Gastrocnemius medialis (tissue), 4 donors: ENCODE measurements around the gene INTS15. TPM values are rescaled to one million over a fixed set of nuclear protein-coding genes. Genes with fewer than 3 reads are reported as not detected.
"Not testable (repeated sequence)": the region's sequence is repeated elsewhere in the genome, so short reads cannot be mapped to it uniquely, and the experiment has no call there.

ENCODE experiments used
- ATAC-seq, 2 donors: fragments of 150-250 bp; one replicate each; pipeline ENCODE4 v1.9.1; 2016
- DNase-seq, 2 donors: peaks; one replicate each; pipeline ENCODE4 v3.0.0-alpha.2; 2019
- H3K27ac ChIP-seq, 4 donors: fragments of 200-600 bp; sonication (generic); 1 replicate in 1 of 4; 2 replicates in 3 of 4; pipeline ENCODE4 v1.5.1; 2016 to 2018; ENCODE audit warnings: mild to moderate bottlenecking in 2 of 4, moderate library complexity in 1 of 4
- H3K27me3 ChIP-seq, 3 donors: fragments of 200-600 bp; sonication (generic) in 2 of 3; 1 replicate in 1 of 3; 2 replicates in 2 of 3; pipeline versions ENCODE4 v1.5.1 to v1.6.0; 2016 to 2019; ENCODE audit warnings: mild to moderate bottlenecking in 1 of 3, moderate library complexity in 1 of 3
- H3K36me3 ChIP-seq, 2 donors: fragments of 200-600 bp; sonication (generic) in 1 of 2; one replicate each; pipeline ENCODE4 v1.5.1; 2017 to 2018
- H3K4me1 ChIP-seq, 2 donors: fragments of 200-600 bp; sonication (generic) in 1 of 2; one replicate each; pipeline ENCODE4 v1.5.1; 2016 to 2017; ENCODE audit warnings: mild to moderate bottlenecking in 2 of 2
- H3K4me3 ChIP-seq, 4 donors: fragments of 200-600 bp; sonication (generic) in 3 of 4; 1 replicate in 1 of 4; 2 replicates in 3 of 4; pipeline ENCODE4 v1.5.1; 2016 to 2019; ENCODE audit warnings: mild to moderate bottlenecking in 2 of 4
- H3K9me3 ChIP-seq, 3 donors: fragments of 200-600 bp; sonication (generic) in 2 of 3; 1 replicate in 1 of 3; 2 replicates in 2 of 3; pipeline ENCODE4 v1.5.1; 2016 to 2019
- CTCF ChIP-seq, 5 experiments: fragments of 450-650 bp in 3 of 5; fragments of 200-600 bp in 2 of 5; sonication (generic) in 2 of 5; IDR thresholded peaks in 4 of 5; conservative IDR thresholded peaks in 1 of 5; 1 replicate in 4 of 5; 2 replicates in 1 of 5; pipeline ENCODE4 v1.5.1; 2016 to 2019; ENCODE audit warnings: antibody characterized with exemption in 5 of 5, mild to moderate bottlenecking in 3 of 5, moderate library complexity in 3 of 5
- POLR2A ChIP-seq, 2 donors: fragments of 450-650 bp; IDR thresholded peaks; one replicate each; pipeline ENCODE4 v1.6.1; 2017; ENCODE audit warnings: antibody characterized with exemption in 2 of 2, mild to moderate bottlenecking in 2 of 2, moderate library complexity in 2 of 2
- in situ Hi-C, 4 donors: fragments of 200-750 bp; cut with MboI; loops; one replicate each; pipeline versions ENCODE4 v1.15.0 to v1.8.0; 2017; ENCODE audit warnings: low sequenced_read_pairs in 4 of 4
- intact Hi-C: fragments of 100-400 bp; cut with DNase I; formaldehyde crosslinking; loops from one replicate; pipeline ENCODE4 v1.15.1; 2023; ENCODE audit warnings: low total_unique reads
- total RNA-seq, 4 donors: library from RNA; depleted of rRNA; stranded (reverse); fragments of >200 nt; gene quantifications; one replicate each; pipeline versions ENCODE4 v1.1.0 to v1.2.3, GENCODE V29; 2016

Gene INTS15
- total RNA-seq, 4 donors from 2014 or later: 20.1 to 30.4 (median 26.1) TPM

GRCh38 chr7:6634021-6634420 lies 44.2 kb downstream of the INTS15 start:
- no peak for ATAC-seq
- intact Hi-C loops (no loop called here), in situ Hi-C loops (no loop called here)
- H3K9me3 ChIP-seq: no peaks in the 10 kb centered on the region
- no peaks in the 10 kb centered on the region for H3K36me3 ChIP-seq
- peaks cover 8 to 19% of the 10 kb centered on the region in 2 donors for H3K4me1 ChIP-seq
- no peak for TF ChIP-seq CTCF (IDR thresholded peaks at IDR 0.05 in 4 of 5, conservative IDR thresholded peaks at IDR 0.05 in 1 of 5)
- TF ChIP-seq POLR2A (IDR thresholded peaks at IDR 0.05): no peak
- H3K27me3 ChIP-seq: no peaks in the 10 kb centered on the region
- no peak overlapping the region for H3K27ac ChIP-seq
- H3K4me3 ChIP-seq: no peak overlapping the region
- no peak for DNase-seq

DNA sequence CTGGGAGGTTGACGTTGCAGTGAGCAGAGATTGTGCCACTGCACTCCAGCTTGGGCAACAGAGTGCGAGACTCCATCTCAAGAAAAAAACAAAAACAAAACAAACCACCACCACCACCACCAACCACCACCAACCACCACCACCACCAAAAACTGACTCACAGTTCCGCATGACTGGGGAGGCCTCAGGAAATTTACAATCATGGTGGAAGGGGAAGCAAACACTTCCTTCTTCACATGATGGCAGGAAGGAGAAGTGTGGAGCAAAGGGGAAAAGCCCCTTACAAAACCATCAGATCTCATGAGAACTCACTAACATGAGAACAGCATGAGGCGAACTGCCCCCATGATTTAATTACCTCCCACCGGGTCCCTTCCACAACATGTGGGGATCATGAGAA lies 45.1 kb downstream of the INTS15 start:
- H3K36me3 ChIP-seq, H3K9me3 ChIP-seq, H3K27me3 ChIP-seq, ATAC-seq, DNase-seq, H3K4me3 ChIP-seq, in situ Hi-C loops, H3K27ac ChIP-seq: not testable (repeated sequence)
- intact Hi-C loops: loop anchor here (5.0 kb wide), 1 partner anchor 48 kb away; no protein-coding TSS in a partner anchor
- H3K4me1 ChIP-seq: peaks cover 8 to 20% of the 10 kb centered on the region in 2 donors

DNA sequence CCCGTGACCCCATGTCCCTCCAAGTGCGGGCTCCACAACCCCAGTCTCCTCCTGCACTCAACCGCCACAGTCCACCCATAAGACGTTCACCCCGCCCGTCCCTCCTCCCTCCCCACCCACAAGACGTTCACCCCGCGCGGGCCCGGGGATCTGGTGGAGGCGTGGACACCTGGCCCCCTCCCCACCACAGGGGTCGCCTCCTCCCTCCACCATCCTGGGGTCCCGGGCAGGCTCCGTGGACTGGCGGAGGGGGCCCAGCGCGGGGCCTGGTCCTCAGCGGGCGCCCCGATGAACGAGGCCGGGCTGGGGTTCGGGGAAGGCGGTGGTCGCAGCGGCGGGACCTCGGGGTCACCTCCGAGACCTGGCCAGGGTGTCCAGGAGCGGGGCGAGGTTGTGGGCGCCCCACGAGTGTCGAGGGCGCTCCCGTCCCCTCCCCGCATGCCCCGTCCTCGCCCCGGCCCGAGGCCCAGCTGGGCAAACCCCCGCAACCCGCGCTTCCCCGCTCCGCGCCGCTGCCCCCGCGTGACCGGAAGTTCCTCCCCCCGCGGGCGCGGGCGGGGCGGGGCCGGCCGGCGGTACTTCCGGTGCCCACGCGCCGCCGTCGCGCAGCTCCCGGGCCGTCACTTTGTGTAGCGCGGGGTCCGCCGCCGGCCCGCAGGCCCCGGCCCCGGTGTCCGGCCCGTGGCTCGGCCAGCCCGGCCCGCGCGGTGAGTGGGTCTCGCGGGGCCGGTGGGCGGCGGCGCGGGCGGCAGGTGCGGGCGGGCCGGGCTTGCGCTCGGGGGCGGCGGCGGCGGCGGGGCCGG lies 47.1 kb downstream of the INTS15 start, which contains the start of gene ZNF316:
Gene ZNF316, plus strand, starts transcription at position 578 of the 803 bp plus-strand sequence. CDS start 5,092 bp downstream, outside the sequence.
- no peak for TF ChIP-seq CTCF (IDR thresholded peaks at IDR 0.05 in 4 of 5, conservative IDR thresholded peaks at IDR 0.05 in 1 of 5)
- peak; percentile 59 to 70 for TF ChIP-seq POLR2A (IDR thresholded peaks at IDR 0.05)
- DNase-seq (peak; percentile 27 to 43), ATAC-seq (peak; percentile 88)
- peak within 1 kb of the TSS; percentile 71 to 94 (median 85) for H3K4me3 ChIP-seq
- in situ Hi-C loops: no loop called here
- H3K9me3 ChIP-seq: no peaks in the 10 kb centered on the region
- H3K36me3 ChIP-seq: peaks cover 0 to 11% of the 10 kb centered on the region in 2 donors
- peak within 1 kb of the TSS; percentile 78 to 88 (median 86) for H3K27ac ChIP-seq
- intact Hi-C loops: loop anchor here (2.0 to 5.0 kb wide), 2 partner anchors 50 to 70 kb away; partner anchors contain the start of gene ZNF12
- peaks cover 8 to 20% of the 10 kb centered on the region in 2 donors for H3K4me1 ChIP-seq
- H3K27me3 ChIP-seq: no peaks in the 10 kb centered on the region

GRCh38 chr7:6637544-6638229 lies 47.9 kb downstream of the INTS15 start:
- ATAC-seq: peak; percentile 12 to 21
- in situ Hi-C loops: no loop called here

More at GRCh38 chr7:6637544-6638229, 47.9 kb downstream of the INTS15 start:
- Histone ChIP-seq H3K27me3 (no peaks in the 10 kb centered on the region), H3K36me3 (peaks cover 0 to 19% of the 10 kb centered on the region in 2 donors), H3K4me3 (peak overlapping the region; percentile 56 to 79 (median 62)), H3K9me3 (no peaks in the 10 kb centered on the region), H3K4me1 (peaks cover 8 to 20% of the 10 kb centered on the region in 2 donors), H3K27ac (peak overlapping the region; percentile 44 to 72 (median 58))
- intact Hi-C loops: loop anchor here (2.0 to 5.0 kb wide), 2 partner anchors 50 to 69 kb away; partner anchors contain the start of gene ZNF12
- DNase-seq: no peak
- TF ChIP-seq POLR2A (IDR thresholded peaks at IDR 0.05) (no peak), CTCF (IDR thresholded peaks at IDR 0.05 in 4 of 5, conservative IDR thresholded peaks at IDR 0.05 in 1 of 5) (no peak)
